Measurements from ENCODE around the gene KCNMB4.
"Not testable (repeated sequence)": the region's sequence is repeated elsewhere in the genome, so short reads cannot be mapped to it uniquely, and the experiment has no call there.

The KCNMB4 gene

GRCh38 chr12:70367258-70368141 is 1.4 kb downstream of the KCNMB4 start:
- DNase-seq (ENCODE audit: low read depth in 2 of 3, low spot score in 2 of 3), result no peak

GRCh38 chr12:70372881-70373280 is 6.8 kb downstream of the KCNMB4 start:
- DNase-seq (ENCODE audit: low read depth in 2 of 3, low spot score in 2 of 3), result no peak

- DNase-seq (ENCODE audit: low read depth in 2 of 3, low spot score in 2 of 3), result no peak
Observed at GRCh38 chr12:70379846-70380245, 13.8 kb downstream of the KCNMB4 start.

GRCh38 chr12:70383484-70383883 is 17.4 kb downstream of the KCNMB4 start:
- DNase-seq (ENCODE audit: low read depth in 2 of 3, low spot score in 2 of 3), result no peak

- no peak for DNase-seq (ENCODE audit: low read depth in 2 of 3, low spot score in 2 of 3)
Observed at GRCh38 chr12:70383886-70384285, 17.8 kb downstream of the KCNMB4 start.

- no peak for DNase-seq (ENCODE audit: low read depth in 2 of 3, low spot score in 2 of 3)
Observed at GRCh38 chr12:70386771-70387170, 20.7 kb downstream of the KCNMB4 start.

GRCh38 chr12:70389678-70390077 is 23.6 kb downstream of the KCNMB4 start:
- no peak for DNase-seq (ENCODE audit: low read depth in 2 of 3, low spot score in 2 of 3)

- not testable (repeated sequence) for DNase-seq (ENCODE audit: low read depth in 2 of 3, low spot score in 2 of 3)
Observed at GRCh38 chr12:70392631-70393030, 26.5 kb downstream of the KCNMB4 start.

GRCh38 chr12:70393787-70394499 is 27.9 kb downstream of the KCNMB4 start:
- DNase-seq (ENCODE audit: low read depth in 2 of 3, low spot score in 2 of 3), result no peak

- no peak for DNase-seq (ENCODE audit: low read depth in 2 of 3, low spot score in 2 of 3)
Observed at GRCh38 chr12:70398002-70398401, 31.9 kb downstream of the KCNMB4 start.

- DNase-seq (ENCODE audit: low read depth in 2 of 3, low spot score in 2 of 3), result no peak
Observed at GRCh38 chr12:70398862-70399261, 32.8 kb downstream of the KCNMB4 start.

GRCh38 chr12:70399311-70399710 is 33.2 kb downstream of the KCNMB4 start:
- no peak for DNase-seq (ENCODE audit: low read depth in 2 of 3, low spot score in 2 of 3)

- no peak for DNase-seq (ENCODE audit: low read depth in 2 of 3, low spot score in 2 of 3)
Observed at GRCh38 chr12:70400124-70400523, 34.0 kb downstream of the KCNMB4 start.

GRCh38 chr12:70402597-70402996 is 36.5 kb downstream of the KCNMB4 start:
- no peak for DNase-seq (ENCODE audit: low read depth in 2 of 3, low spot score in 2 of 3)

- DNase-seq (ENCODE audit: low read depth in 2 of 3, low spot score in 2 of 3), result no peak
Observed at GRCh38 chr12:70403826-70404225, 37.7 kb downstream of the KCNMB4 start.

GRCh38 chr12:70408004-70408790 is 42.1 kb downstream of the KCNMB4 start:
- no peak for DNase-seq (ENCODE audit: low read depth in 2 of 3, low spot score in 2 of 3)

GRCh38 chr12:70415987-70416386 is 49.9 kb downstream of the KCNMB4 start:
- DNase-seq (ENCODE audit: low read depth in 2 of 3, low spot score in 2 of 3), result no peak

- DNase-seq (ENCODE audit: low read depth in 2 of 3, low spot score in 2 of 3), result no peak
Observed at GRCh38 chr12:70417121-70417520, 51.0 kb downstream of the KCNMB4 start.

GRCh38 chr12:70418101-70418500 is 52.0 kb downstream of the KCNMB4 start:
- no peak for DNase-seq (ENCODE audit: low read depth in 2 of 3, low spot score in 2 of 3)

- no peak for DNase-seq (ENCODE audit: low read depth in 2 of 3, low spot score in 2 of 3)
Observed at GRCh38 chr12:70422631-70423030, 56.5 kb downstream of the KCNMB4 start.

GRCh38 chr12:70426620-70427019 is 60.5 kb downstream of the KCNMB4 start:
- DNase-seq (ENCODE audit: low read depth in 2 of 3, low spot score in 2 of 3), result no peak

GRCh38 chr12:70427611-70428010 is 61.5 kb downstream of the KCNMB4 start:
- no peak for DNase-seq (ENCODE audit: low read depth in 2 of 3, low spot score in 2 of 3)
